ENCODE results near the gene KCNAB2.

Gene KCNAB2

DNA sequence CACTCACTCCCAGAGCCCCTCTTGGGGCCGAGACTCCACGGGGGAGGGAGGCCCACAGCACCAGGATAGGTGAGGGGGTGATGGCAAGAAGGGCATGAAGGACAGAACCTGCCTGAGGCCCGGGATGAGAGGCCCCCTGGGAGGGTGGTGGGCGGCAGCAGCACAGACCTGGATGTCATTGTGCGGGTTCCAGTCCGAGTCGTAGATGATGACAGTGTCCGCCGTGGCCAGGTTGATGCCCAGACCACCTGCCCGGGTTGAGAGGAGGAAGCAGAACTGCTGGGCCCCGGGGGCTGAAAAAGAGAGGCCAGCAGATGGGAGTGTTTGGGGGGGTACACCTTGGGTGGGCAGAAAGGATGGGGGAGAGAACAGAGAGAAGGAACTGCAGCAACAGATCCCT is 84.3 kb downstream of the KCNAB2 start:
- no peak for DNase-seq (ENCODE audit: low read depth)

DNA sequence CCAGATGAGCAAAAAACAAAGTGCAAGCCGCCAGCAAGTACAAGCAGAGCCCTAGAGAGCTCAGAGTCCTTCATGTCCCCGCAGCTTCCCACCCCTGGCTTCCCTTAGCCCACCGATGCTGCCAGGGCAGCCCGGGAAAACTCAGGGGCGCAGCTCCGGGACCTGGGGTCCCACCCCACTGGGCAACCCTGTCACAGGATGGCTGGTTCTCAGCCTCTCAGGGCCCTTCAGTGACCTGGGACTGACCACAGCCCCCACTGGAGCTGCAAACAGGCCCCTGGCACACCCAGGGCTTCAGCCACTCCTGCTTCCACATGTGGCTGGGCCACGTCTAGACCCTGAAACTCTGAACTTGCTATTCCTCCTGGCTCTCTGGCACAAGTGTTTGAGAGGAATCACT is 84.9 kb downstream of the KCNAB2 start:
- DNase-seq (ENCODE audit: low read depth): no peak

DNA sequence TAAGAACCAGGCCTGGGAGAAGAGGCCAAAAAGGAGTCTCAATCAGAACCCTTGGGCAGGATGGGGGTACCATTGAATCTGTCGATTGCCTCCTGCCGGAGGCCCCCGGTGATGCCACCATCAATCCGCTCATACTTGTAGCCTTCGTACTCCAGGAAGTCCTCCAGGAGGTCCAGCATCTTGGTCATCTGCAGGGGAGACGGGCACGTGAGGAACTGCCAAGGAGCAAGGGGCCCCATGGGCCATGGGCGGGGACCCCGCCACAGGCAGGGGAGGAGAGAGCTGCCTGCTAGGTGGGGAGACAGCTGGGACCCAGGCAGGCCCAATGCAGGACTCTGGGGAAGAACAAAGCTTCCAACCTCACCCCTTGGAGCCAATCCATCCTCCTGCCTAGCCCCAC is 85.9 kb downstream of the KCNAB2 start:
- DNase-seq (ENCODE audit: low read depth): no peak

- DNase-seq (ENCODE audit: low read depth): no peak
Observed at GRCh38 chr1:6133146-6133895, 87.6 kb downstream of the KCNAB2 start.

- DNase-seq (ENCODE audit: low read depth): no peak
Observed at GRCh38 chr1:6134206-6134605, 88.5 kb downstream of the KCNAB2 start.

- DNase-seq (ENCODE audit: low read depth): no peak
Observed at GRCh38 chr1:6134741-6135510, 89.2 kb downstream of the KCNAB2 start.

DNA sequence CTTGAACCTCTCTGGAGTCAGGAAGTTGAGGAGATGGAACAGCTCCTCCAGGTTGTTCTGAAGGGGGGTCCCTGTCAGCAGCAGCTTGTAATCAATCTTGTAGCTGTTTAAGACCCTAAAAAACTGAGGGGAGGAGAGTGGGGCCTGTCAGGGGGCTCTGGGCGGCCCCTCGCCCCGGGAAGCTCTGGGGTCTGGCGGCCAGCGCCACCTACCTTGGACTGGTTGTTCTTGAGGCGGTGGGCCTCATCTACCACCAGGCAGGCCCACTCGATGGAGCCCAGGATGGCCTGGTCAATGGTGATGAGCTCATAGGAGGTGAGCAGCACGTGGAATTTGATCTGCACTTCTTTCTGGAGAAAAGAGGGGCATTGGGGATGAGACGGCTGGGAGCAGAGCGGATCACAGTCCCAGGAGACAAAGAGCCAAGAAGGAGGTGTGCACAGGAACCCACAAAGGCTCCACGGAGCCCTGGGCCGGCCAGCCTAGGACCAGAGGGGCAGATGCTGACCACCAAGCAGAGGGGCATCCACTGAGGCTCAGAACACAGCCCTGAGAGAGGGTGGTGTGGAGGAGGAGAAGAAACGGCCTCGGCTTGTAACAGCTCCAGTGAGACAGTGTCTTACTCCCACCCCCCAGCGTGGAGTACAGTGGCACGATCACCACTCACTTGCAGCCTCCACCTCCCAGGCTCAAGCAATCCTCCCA is 91.0 kb downstream of the KCNAB2 start:
- DNase-seq (ENCODE audit: low read depth): no peak

- no peak for DNase-seq (ENCODE audit: low read depth)
Observed at GRCh38 chr1:6137758-6138157, 92.1 kb downstream of the KCNAB2 start.

DNA sequence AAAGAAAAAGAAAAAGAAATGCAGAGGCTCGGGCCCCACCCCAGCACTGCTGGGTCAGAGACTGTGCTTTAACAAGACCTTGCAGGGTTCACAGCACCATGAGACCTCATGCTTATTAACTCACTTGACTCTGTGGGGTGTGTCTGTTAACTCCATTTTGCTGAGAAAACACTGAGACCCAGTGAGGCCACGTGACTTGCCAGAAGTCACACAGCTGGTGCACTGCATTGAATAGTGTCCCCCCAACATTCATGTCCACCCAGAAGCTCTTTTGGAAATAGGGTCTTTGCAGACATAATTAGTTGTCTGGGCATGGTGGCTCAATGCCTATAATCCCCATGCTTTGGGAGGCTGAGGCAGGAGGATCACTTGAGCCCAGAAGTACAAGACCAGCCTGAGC is 94.7 kb downstream of the KCNAB2 start:
- no peak for DNase-seq (ENCODE audit: low read depth)

- no peak for DNase-seq (ENCODE audit: low read depth)
Observed at GRCh38 chr1:6141592-6141991, 95.9 kb downstream of the KCNAB2 start.

- no peak for DNase-seq (ENCODE audit: low read depth)
Observed at GRCh38 chr1:6142036-6142621, 96.4 kb downstream of the KCNAB2 start.

DNA sequence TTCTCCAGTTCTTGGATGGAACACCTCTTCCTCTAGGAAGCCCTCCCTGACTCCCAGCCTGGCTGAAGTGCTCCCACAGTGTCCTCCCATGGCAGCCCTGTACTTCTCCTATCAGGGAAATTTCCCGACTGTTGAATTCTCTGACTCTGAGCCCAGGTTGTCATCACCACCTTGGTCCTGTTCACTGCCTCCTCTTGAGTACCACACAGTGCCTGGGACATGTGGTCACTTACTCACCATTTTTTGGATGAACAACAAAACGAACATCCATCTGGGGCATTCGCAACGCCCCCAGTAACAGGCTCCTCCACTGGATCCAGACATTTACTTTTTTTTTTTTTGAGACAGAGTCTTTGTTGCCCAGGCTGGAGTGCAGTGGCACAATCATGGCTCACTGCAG is 97.0 kb downstream of the KCNAB2 start:
- no peak for DNase-seq (ENCODE audit: low read depth)

- DNase-seq (ENCODE audit: low read depth): no peak
Observed at GRCh38 chr1:6143395-6143794, 97.7 kb downstream of the KCNAB2 start.

GRCh38 chr1:6144175-6144574 is 98.5 kb downstream of the KCNAB2 start:
- no peak for DNase-seq (ENCODE audit: low read depth)

DNA sequence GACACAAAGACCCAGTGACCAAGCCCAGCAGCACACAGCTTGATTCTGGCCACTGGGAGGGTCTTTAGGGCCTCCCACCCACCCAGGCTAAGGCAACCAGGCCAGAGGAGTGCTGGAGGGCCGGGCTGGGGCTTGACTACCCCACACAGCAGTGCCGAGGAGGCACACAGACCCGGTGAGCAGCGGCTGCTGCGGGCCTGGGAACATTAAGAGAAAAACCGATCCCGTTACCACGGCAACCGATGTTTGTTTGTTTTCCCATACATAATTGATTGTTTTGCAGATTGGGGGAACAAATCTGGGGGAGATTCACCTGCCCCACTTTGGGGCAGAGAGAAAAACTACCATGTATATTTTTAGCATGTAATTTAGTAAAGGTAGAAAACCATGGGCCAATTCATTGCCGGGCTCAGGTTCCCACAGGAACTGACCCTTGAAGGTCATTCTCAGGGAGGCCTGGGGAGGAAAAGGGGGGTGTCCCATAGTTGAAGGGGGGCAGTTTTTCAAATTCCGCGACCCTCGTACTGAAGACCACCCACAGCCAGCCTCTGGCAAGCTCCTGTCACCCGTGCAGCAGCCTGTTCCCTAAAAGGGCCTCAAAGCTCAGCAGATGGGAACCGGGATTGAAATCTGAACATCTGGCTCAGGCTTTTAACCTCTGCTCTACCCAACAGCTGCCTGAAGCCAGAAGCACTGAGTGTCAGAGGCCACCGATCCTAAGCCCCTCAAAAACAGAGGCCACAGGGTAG is 99.1 kb downstream of the KCNAB2 start:
- DNase-seq (ENCODE audit: low read depth): no peak

DNA sequence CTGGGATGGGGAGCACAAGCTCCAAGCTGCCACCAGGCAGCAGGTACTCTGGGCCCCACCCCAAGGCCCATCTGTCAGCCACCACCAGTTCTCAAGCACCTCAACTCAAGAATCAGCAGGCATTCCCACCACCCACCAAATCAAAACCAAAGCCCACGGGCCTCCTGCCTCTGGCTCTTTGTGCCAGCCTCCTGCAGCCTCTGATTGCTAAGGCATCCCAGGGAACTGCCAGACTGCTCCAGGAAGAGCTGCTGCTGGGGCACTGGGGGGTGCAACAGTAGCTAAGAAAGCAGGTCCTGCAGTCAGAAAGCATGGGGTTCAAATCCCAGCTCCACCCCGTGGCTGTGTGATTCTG is 99.7 kb downstream of the KCNAB2 start:
- no peak for DNase-seq (ENCODE audit: low read depth)

DNA sequence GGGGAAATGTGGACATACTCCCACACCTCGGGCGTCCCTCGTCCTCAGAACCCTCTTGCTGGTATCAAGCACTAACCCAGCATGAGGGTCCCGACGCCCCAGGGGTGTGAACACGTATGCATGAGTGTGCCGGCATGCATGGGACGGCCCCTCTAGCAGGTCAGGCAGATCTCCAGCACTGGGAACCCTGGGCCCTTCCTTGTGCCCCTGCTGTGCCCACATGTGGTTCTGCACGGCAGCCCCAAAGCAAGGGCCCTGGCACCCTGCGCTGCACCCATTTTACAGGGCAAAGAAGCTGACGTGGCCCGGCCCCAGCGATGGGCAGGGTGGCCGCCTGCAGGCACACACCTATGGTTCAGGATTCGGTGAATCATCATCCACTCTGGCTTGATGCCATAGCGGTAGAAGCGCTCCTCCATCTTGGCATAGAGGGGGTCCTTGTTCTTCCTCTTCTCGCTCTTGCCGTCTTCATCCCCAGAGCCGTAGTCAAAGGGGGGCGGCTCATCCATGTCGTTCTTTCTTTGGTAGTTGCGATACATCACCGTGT is 100.2 kb downstream of the KCNAB2 start:
- DNase-seq (ENCODE audit: low read depth): no peak

GRCh38 chr1:6148497-6149241 is 103.0 kb downstream of the KCNAB2 start:
- DNase-seq (ENCODE audit: low read depth): peak; percentile 52

- DNase-seq (ENCODE audit: low read depth): no peak
Observed at GRCh38 chr1:6149597-6149996, 103.9 kb downstream of the KCNAB2 start.

- no peak for DNase-seq (ENCODE audit: low read depth)
Observed at GRCh38 chr1:6150006-6150938, 104.6 kb downstream of the KCNAB2 start.
